Stomach smooth muscle (tissue), 2 donors: Measurements from ENCODE around the gene TMEM52.
"Not testable (repeated sequence)": the region's sequence is repeated elsewhere in the genome, so short reads cannot be mapped to it uniquely, and the experiment has no call there.

Source experiments
- H3K27ac ChIP-seq: one replicate; pipeline ENCODE4 v1.7.0; 2013; ENCODE audit warnings: mild to moderate bottlenecking, low read length, inconsistent platforms
- H3K27me3 ChIP-seq, 2 donors: one replicate each; pipeline ENCODE4 v1.7.0; 2013; ENCODE audit warnings: low read length in 2 of 2; ENCODE audit not compliant: insufficient read depth in 2 of 2, control insufficient read depth in 1 of 2
- H3K36me3 ChIP-seq, 2 donors: one replicate each; pipeline ENCODE4 v1.7.0; 2013; ENCODE audit warnings: low read length in 2 of 2; ENCODE audit not compliant: control insufficient read depth in 2 of 2, insufficient read depth in 2 of 2
- H3K4me1 ChIP-seq: one replicate; pipeline ENCODE4 v1.7.0; 2013; ENCODE audit warnings: low read length; ENCODE audit not compliant: control insufficient read depth, insufficient read depth
- H3K4me3 ChIP-seq, 2 donors: one replicate each; pipeline ENCODE4 v1.7.0; 2013; ENCODE audit warnings: low read length in 2 of 2
- H3K9ac ChIP-seq, 2 donors: one replicate each; pipeline ENCODE4 v1.7.0; 2013; ENCODE audit warnings: low read length in 2 of 2, mild to moderate bottlenecking in 1 of 2
- H3K9me3 ChIP-seq, 2 donors: one replicate each; pipeline ENCODE4 v1.7.0; 2013; ENCODE audit warnings: low read length in 2 of 2; ENCODE audit not compliant: control insufficient read depth in 2 of 2
- donor health status: healthy.
- donor health status: Pancreatic carcinoma.

TMEM52 gene

GRCh38 chr1:1938613-1939295 is 19.7 kb upstream of the TMEM52 start:
- Histone ChIP-seq H3K4me3 (no peak overlapping the region), H3K36me3 (no peaks in the 10 kb centered on the region), H3K4me1 (peaks cover under 1% of the 10 kb centered on the region), H3K27ac (no peak overlapping the region), H3K9ac (no peak overlapping the region), H3K9me3 (no peaks in the 10 kb centered on the region), H3K27me3 (peaks cover 0 to 18% of the 10 kb centered on the region in 2 donors)

GRCh38 chr1:1938276-1938573 is 19.1 kb upstream of the TMEM52 start:
- Histone ChIP-seq H3K4me1 (no peaks in the 10 kb centered on the region), H3K27ac (no peak overlapping the region), H3K27me3 (peaks cover 0 to 14% of the 10 kb centered on the region in 2 donors), H3K4me3 (no peak overlapping the region), H3K9ac (no peak overlapping the region), H3K36me3 (no peaks in the 10 kb centered on the region), H3K9me3 (no peaks in the 10 kb centered on the region)

- peaks cover 0 to 10% of the 10 kb centered on the region in 2 donors for H3K27me3 ChIP-seq
- no peaks in the 10 kb centered on the region for H3K4me1 ChIP-seq
- H3K36me3 ChIP-seq, result no peaks in the 10 kb centered on the region
- no peak overlapping the region for H3K9ac ChIP-seq
- no peaks in the 10 kb centered on the region for H3K9me3 ChIP-seq
- H3K27ac ChIP-seq, result no peak overlapping the region
- no peak overlapping the region for H3K4me3 ChIP-seq
Observed at GRCh38 chr1:1937549-1938275, 18.6 kb upstream of the TMEM52 start.

- no peak overlapping the region for H3K9ac ChIP-seq
- H3K27me3 ChIP-seq, result peaks cover 0 to 10% of the 10 kb centered on the region in 2 donors
- H3K9me3 ChIP-seq, result no peaks in the 10 kb centered on the region
- no peaks in the 10 kb centered on the region for H3K36me3 ChIP-seq
- H3K27ac ChIP-seq, result no peak overlapping the region
- H3K4me3 ChIP-seq, result no peak overlapping the region
- no peaks in the 10 kb centered on the region for H3K4me1 ChIP-seq
Observed at GRCh38 chr1:1937061-1937460, 18.0 kb upstream of the TMEM52 start.

GRCh38 chr1:1934848-1935247 is 15.8 kb upstream of the TMEM52 start:
- H3K9me3 ChIP-seq, H3K27me3 ChIP-seq, H3K4me1 ChIP-seq, H3K9ac ChIP-seq, H3K4me3 ChIP-seq, H3K36me3 ChIP-seq, H3K27ac ChIP-seq: not testable (repeated sequence)

- Histone ChIP-seq H3K27ac (no peak overlapping the region), H3K9ac (no peak overlapping the region), H3K9me3 (no peaks in the 10 kb centered on the region), H3K4me1 (no peaks in the 10 kb centered on the region), H3K36me3 (no peaks in the 10 kb centered on the region), H3K4me3 (no peak overlapping the region), H3K27me3 (no peaks in the 10 kb centered on the region)
Observed at GRCh38 chr1:1929639-1930545, 10.8 kb upstream of the TMEM52 start.

GRCh38 chr1:1929102-1929638 is 10.1 kb upstream of the TMEM52 start:
- Histone ChIP-seq H3K9me3 (no peaks in the 10 kb centered on the region), H3K9ac (no peak overlapping the region), H3K27ac (no peak overlapping the region), H3K4me3 (no peak overlapping the region), H3K27me3 (no peaks in the 10 kb centered on the region), H3K4me1 (no peaks in the 10 kb centered on the region), H3K36me3 (no peaks in the 10 kb centered on the region)

GRCh38 chr1:1928231-1929101 is 9.4 kb upstream of the TMEM52 start:
- Histone ChIP-seq H3K27me3 (no peaks in the 10 kb centered on the region), H3K4me3 (no peak overlapping the region), H3K9ac (no peak overlapping the region), H3K27ac (no peak overlapping the region), H3K36me3 (no peaks in the 10 kb centered on the region), H3K4me1 (no peaks in the 10 kb centered on the region), H3K9me3 (no peaks in the 10 kb centered on the region)

- no peaks in the 10 kb centered on the region for H3K27me3 ChIP-seq
- H3K4me1 ChIP-seq, result no peaks in the 10 kb centered on the region
- no peak overlapping the region for H3K9ac ChIP-seq
- H3K27ac ChIP-seq, result no peak overlapping the region
- no peaks in the 10 kb centered on the region for H3K9me3 ChIP-seq
- H3K36me3 ChIP-seq, result no peaks in the 10 kb centered on the region
- no peak overlapping the region for H3K4me3 ChIP-seq
Observed at GRCh38 chr1:1927751-1928150, 8.7 kb upstream of the TMEM52 start.
